Cardiac muscle cell (in vitro differentiated cells and primary cell): ENCODE data around the gene SPRYD4. TPM values are rescaled to one million over a fixed set of nuclear protein-coding genes. Genes with fewer than 3 reads are reported as not detected.
A peak's percentile ranks its signal among the peaks of the same experiment; 100 is the strongest.

Experiments used
- DNase-seq, 2 donors: peaks; one replicate each; pipeline versions ENCODE4 v3.0.0 to v3.0.0-alpha.2; 2010 to 2017; ENCODE audit warnings: low read depth in 1 of 2, low spot score in 1 of 2
- H3K27ac ChIP-seq: fragments of 200-600 bp; sonication (generic); 2 replicates; pipeline ENCODE4 v1.5.1; 2016
- H3K27me3 ChIP-seq: fragments of 200-600 bp; sonication (generic); 2 replicates; pipeline ENCODE4 v1.6.0; 2016; ENCODE audit warnings: control low read depth
- H3K36me3 ChIP-seq: fragments of 200-600 bp; sonication (generic); 2 replicates; pipeline ENCODE4 v1.5.1; 2016; ENCODE audit warnings: control low read depth
- H3K4me1 ChIP-seq: fragments of 200-600 bp; sonication (generic); 2 replicates; pipeline ENCODE4 v1.8.1; 2017; ENCODE audit warnings: low read depth, mild to moderate bottlenecking, mixed run types
- H3K4me3 ChIP-seq: fragments of 200-600 bp; sonication (generic); 2 replicates; pipeline ENCODE4 v1.5.1; 2016; ENCODE audit warnings: mild to moderate bottlenecking
- H3K9me3 ChIP-seq: fragments of 200-600 bp; sonication (generic); 2 replicates; pipeline ENCODE4 v1.5.1; 2017; ENCODE audit warnings: low read depth, mild to moderate bottlenecking, control low read depth
- CTCF ChIP-seq: IDR thresholded peaks from 2 replicates; pipeline ENCODE4 v1.5.1; 2012; ENCODE audit warnings: low read depth, mild to moderate bottlenecking, low read length
- polyA plus RNA-seq: library from polyadenylated mRNA; unstranded; fragments of >200 nt; fragmentation: Nextera tagmentation; extraction: Ambion mirVana; gene quantifications from 2 replicates; pipeline ENCODE4 v1.2.1, GENCODE V29; 2016
- total RNA-seq: library from RNA; depleted of rRNA; stranded (reverse); fragments of >200 nt; gene quantifications from 2 replicates; pipeline ENCODE4 v1.2.3, GENCODE V29; 2016

SPRYD4 gene
- total and polyA plus RNA-seq, 2 experiments from 2014 or later: 4.4 to 4.9 TPM

- Histone ChIP-seq H3K4me1 (no peaks in the 10 kb centered on the region), H3K27ac (no peak overlapping the region), H3K36me3 (no peaks in the 10 kb centered on the region), H3K4me3 (no peak overlapping the region), H3K27me3 (no peaks in the 10 kb centered on the region), H3K9me3 (no peaks in the 10 kb centered on the region)
- TF ChIP-seq CTCF: no peak
- no peak for DNase-seq
These were observed 5.8 kb upstream of the SPRYD4 start for GRCh38 chr12:56462565-56462964.

- Histone ChIP-seq H3K9me3 (no peaks in the 10 kb centered on the region), H3K4me3 (peak overlapping the region; percentile 76), H3K27me3 (no peaks in the 10 kb centered on the region), H3K27ac (peak overlapping the region; percentile 74), H3K36me3 (no peaks in the 10 kb centered on the region), H3K4me1 (no peaks in the 10 kb centered on the region)
- TF ChIP-seq CTCF: no peak
- DNase-seq: no peak
These were observed 891 bp downstream of the SPRYD4 start for GRCh38 chr12:56469007-56469930.

DNA sequence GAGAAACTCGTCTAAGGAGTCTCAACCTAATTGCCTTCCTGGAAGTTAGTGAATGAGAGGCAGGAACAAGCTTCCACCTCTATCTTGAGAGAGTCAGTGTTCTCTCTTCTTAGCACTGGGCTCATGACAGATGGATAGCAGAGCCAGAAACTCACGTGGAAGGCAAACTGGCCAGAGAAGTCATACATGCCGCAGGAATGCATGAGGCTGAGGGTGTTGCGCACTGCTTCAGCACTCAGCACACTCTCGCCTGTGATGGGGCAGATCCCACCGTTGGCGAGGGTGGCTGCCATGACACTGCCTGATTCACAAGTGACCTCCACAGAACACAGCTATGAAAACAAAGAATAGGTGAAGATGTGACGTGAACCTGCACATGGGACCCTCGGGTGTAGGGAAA lies 6.0 kb downstream of the SPRYD4 start:
- DNase-seq: no peak
- no peak overlapping the region for H3K4me3 ChIP-seq
- no peaks in the 10 kb centered on the region for H3K9me3 ChIP-seq
- H3K27ac ChIP-seq: no peak overlapping the region
- TF ChIP-seq CTCF: no peak
- no peaks in the 10 kb centered on the region for H3K4me1 ChIP-seq
- no peaks in the 10 kb centered on the region for H3K27me3 ChIP-seq
- no peaks in the 10 kb centered on the region for H3K36me3 ChIP-seq

DNA sequence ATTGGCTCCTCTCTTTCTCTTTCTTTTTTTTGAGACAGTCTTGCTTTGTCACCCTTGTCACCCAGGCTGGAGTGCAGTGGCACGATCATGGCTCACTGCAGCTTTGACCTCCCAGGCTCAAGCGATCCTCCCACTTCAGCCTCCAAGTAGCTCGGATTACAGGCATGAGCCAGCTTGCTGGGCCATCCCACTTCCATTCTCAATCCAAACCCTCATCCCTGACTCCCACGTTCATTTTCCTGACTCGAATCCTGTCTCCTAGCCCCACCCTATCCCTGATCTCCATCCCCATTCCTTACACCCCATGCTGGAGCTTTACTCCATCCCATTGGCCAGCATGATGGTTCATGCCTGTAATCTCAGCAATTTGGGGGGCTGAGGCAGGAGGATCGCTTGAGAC lies 7.8 kb downstream of the SPRYD4 start:
- Histone ChIP-seq H3K4me3 (no peak overlapping the region), H3K36me3 (no peaks in the 10 kb centered on the region), H3K4me1 (no peaks in the 10 kb centered on the region), H3K27ac (no peak overlapping the region), H3K27me3 (no peaks in the 10 kb centered on the region), H3K9me3 (no peaks in the 10 kb centered on the region)
- DNase-seq: no peak
- no peak for TF ChIP-seq CTCF

DNA sequence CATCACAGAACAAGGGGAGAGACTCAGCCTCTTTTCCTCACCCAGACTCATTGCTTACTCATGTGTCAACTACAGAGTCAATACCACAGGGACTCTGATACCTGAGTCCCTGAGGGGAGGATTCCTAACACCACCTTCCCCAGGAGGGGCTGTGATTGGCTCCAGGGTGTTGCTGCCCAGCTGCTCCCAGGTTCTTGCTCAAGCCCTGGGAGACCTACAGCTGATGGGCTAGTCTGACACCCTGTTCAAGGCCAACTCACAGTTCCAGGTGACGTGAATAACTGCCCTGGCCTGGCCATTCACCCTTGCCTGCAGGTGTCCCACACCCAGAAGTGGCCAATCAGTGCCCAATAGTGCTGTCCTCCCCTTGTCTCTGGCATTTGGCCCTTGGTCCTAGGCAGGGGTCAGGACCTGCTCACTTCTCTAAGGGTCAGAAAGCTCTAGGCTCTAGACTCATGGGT lies 8.6 kb downstream of the SPRYD4 start:
- DNase-seq: no peak
- TF ChIP-seq CTCF: no peak

More for the DNA sequence above, 8.6 kb downstream of the SPRYD4 start:
- Histone ChIP-seq H3K4me1 (no peaks in the 10 kb centered on the region), H3K27me3 (no peaks in the 10 kb centered on the region), H3K4me3 (no peak overlapping the region), H3K36me3 (no peaks in the 10 kb centered on the region), H3K9me3 (no peaks in the 10 kb centered on the region), H3K27ac (no peak overlapping the region)
